ENCODE measurements around the gene FAM32A.
"Not testable (repeated sequence)": the region's sequence is repeated elsewhere in the genome, so short reads cannot be mapped to it uniquely, and the experiment has no call there.

FAM32A gene

GRCh38 chr19:16157601-16158000 lies 27.6 kb upstream of the FAM32A start:
- DNase-seq = no peak
- no peaks in the 10 kb centered on the region for H3K27me3 Mint-ChIP-seq
- H3K27ac Mint-ChIP-seq = no peak overlapping the region
- no peak for ATAC-seq
- no peaks in the 10 kb centered on the region for H3K9me3 Mint-ChIP-seq
- H3K4me3 Mint-ChIP-seq = no peak overlapping the region
- peaks cover 41% of the 10 kb centered on the region for H3K4me1 Mint-ChIP-seq

GRCh38 chr19:16159655-16160054 lies 25.6 kb upstream of the FAM32A start:
- DNase-seq = no peak
- no peak for ATAC-seq
- no peaks in the 10 kb centered on the region for H3K9me3 Mint-ChIP-seq
- peak overlapping the region in 1 of 2 donors; percentile 82 for H3K27ac Mint-ChIP-seq
- no peaks in the 10 kb centered on the region for H3K27me3 Mint-ChIP-seq
- peaks cover 41% of the 10 kb centered on the region for H3K4me1 Mint-ChIP-seq
- H3K4me3 Mint-ChIP-seq = no peak overlapping the region

- H3K27me3 Mint-ChIP-seq = no peaks in the 10 kb centered on the region
- no peak for DNase-seq
- H3K9me3 Mint-ChIP-seq = no peaks in the 10 kb centered on the region
- peak overlapping the region; percentile 51 to 56 for H3K4me3 Mint-ChIP-seq
- peak; percentile 67 for ATAC-seq
- H3K27ac Mint-ChIP-seq = peak overlapping the region in 1 of 2 donors; percentile 75
- peaks cover 34% of the 10 kb centered on the region for H3K4me1 Mint-ChIP-seq
Measured at GRCh38 chr19:16160445-16160942, 24.7 kb upstream of the FAM32A start.

GRCh38 chr19:16160943-16161560 lies 24.2 kb upstream of the FAM32A start:
- H3K9me3 Mint-ChIP-seq = no peaks in the 10 kb centered on the region
- DNase-seq (peak; percentile 52 to 68), ATAC-seq (peak; percentile 87)
- no peaks in the 10 kb centered on the region for H3K27me3 Mint-ChIP-seq
- H3K4me3 Mint-ChIP-seq = peak overlapping the region; percentile 51 to 56
- H3K27ac Mint-ChIP-seq = peak overlapping the region; percentile 30 to 75
- H3K4me1 Mint-ChIP-seq = peaks cover 29% of the 10 kb centered on the region

- ATAC-seq = no peak
- H3K4me1 Mint-ChIP-seq = peaks cover 24% of the 10 kb centered on the region
- no peaks in the 10 kb centered on the region for H3K9me3 Mint-ChIP-seq
- no peaks in the 10 kb centered on the region for H3K27me3 Mint-ChIP-seq
- H3K27ac Mint-ChIP-seq = peak overlapping the region in 1 of 2 donors; percentile 85
- H3K4me3 Mint-ChIP-seq = peak overlapping the region in 1 of 2 donors; percentile 21
- DNase-seq = no peak
Measured at GRCh38 chr19:16161840-16162239, 23.4 kb upstream of the FAM32A start.

- Mint-ChIP-seq H3K4me3 (no peak overlapping the region), H3K4me1 (peaks cover 30% of the 10 kb centered on the region), H3K27ac (no peak overlapping the region), H3K27me3 (no peaks in the 10 kb centered on the region), H3K9me3 (no peaks in the 10 kb centered on the region)
- ATAC-seq = no peak
- DNase-seq = no peak
Measured at GRCh38 chr19:16164222-16164890, 20.9 kb upstream of the FAM32A start.

- ATAC-seq (no peak), DNase-seq (no peak)
- no peaks in the 10 kb centered on the region for H3K27me3 Mint-ChIP-seq
- H3K9me3 Mint-ChIP-seq = no peaks in the 10 kb centered on the region
- no peak overlapping the region for H3K4me3 Mint-ChIP-seq
- no peak overlapping the region for H3K27ac Mint-ChIP-seq
- H3K4me1 Mint-ChIP-seq = peaks cover 16% of the 10 kb centered on the region
Measured at GRCh38 chr19:16166417-16166816, 18.8 kb upstream of the FAM32A start.

- Mint-ChIP-seq H3K4me1 (peaks cover 11% of the 10 kb centered on the region), H3K9me3 (no peaks in the 10 kb centered on the region), H3K4me3 (no peak overlapping the region), H3K27ac (no peak overlapping the region), H3K27me3 (no peaks in the 10 kb centered on the region)
- no peak for DNase-seq
- ATAC-seq = no peak
Measured at GRCh38 chr19:16167055-16167454, 18.2 kb upstream of the FAM32A start.

GRCh38 chr19:16168465-16169081 lies 16.6 kb upstream of the FAM32A start:
- H3K4me3 Mint-ChIP-seq = no peak overlapping the region
- no peak for DNase-seq
- no peak overlapping the region for H3K27ac Mint-ChIP-seq
- peaks cover 6% of the 10 kb centered on the region for H3K27me3 Mint-ChIP-seq
- no peaks in the 10 kb centered on the region for H3K9me3 Mint-ChIP-seq
- ATAC-seq = no peak
- peaks cover 18% of the 10 kb centered on the region for H3K4me1 Mint-ChIP-seq

- Mint-ChIP-seq H3K27me3 (peaks cover 7% of the 10 kb centered on the region), H3K4me3 (no peak overlapping the region), H3K27ac (no peak overlapping the region), H3K4me1 (peaks cover 18% of the 10 kb centered on the region), H3K9me3 (no peaks in the 10 kb centered on the region)
- ATAC-seq = no peak
- DNase-seq = no peak
Measured at GRCh38 chr19:16170134-16170533, 15.1 kb upstream of the FAM32A start.

GRCh38 chr19:16175954-16176353 lies 9.3 kb upstream of the FAM32A start:
- Mint-ChIP-seq H3K9me3 (no peaks in the 10 kb centered on the region), H3K27ac (no peak overlapping the region), H3K4me1 (peaks cover 7% of the 10 kb centered on the region), H3K27me3 (peaks cover 7% of the 10 kb centered on the region), H3K4me3 (no peak overlapping the region)
- ATAC-seq (no peak), DNase-seq (no peak)

GRCh38 chr19:16178866-16179265 lies 6.3 kb upstream of the FAM32A start:
- not testable (repeated sequence) for H3K4me3 Mint-ChIP-seq, H3K4me1 Mint-ChIP-seq, ATAC-seq, DNase-seq, H3K27ac Mint-ChIP-seq, H3K27me3 Mint-ChIP-seq, H3K9me3 Mint-ChIP-seq

- no peak for DNase-seq
- no peak overlapping the region for H3K27ac Mint-ChIP-seq
- no peaks in the 10 kb centered on the region for H3K27me3 Mint-ChIP-seq
- H3K9me3 Mint-ChIP-seq = no peaks in the 10 kb centered on the region
- peaks cover 17% of the 10 kb centered on the region for H3K4me1 Mint-ChIP-seq
- H3K4me3 Mint-ChIP-seq = no peak overlapping the region
- no peak for ATAC-seq
Measured at GRCh38 chr19:16180611-16181010, 4.6 kb upstream of the FAM32A start.

- H3K4me3 Mint-ChIP-seq = peak overlapping the region; percentile 100
- H3K27ac Mint-ChIP-seq = no peak overlapping the region
- H3K4me1 Mint-ChIP-seq = peaks cover 43% of the 10 kb centered on the region
- H3K27me3 Mint-ChIP-seq = no peaks in the 10 kb centered on the region
- no peak for DNase-seq
- no peak for ATAC-seq
- H3K9me3 Mint-ChIP-seq = no peaks in the 10 kb centered on the region
Measured at GRCh38 chr19:16184665-16185122, 516 bp upstream of the FAM32A start.

GRCh38 chr19:16185768-16186123 lies 536 bp downstream of the FAM32A start:
- Mint-ChIP-seq H3K27me3 (no peaks in the 10 kb centered on the region), H3K4me1 (peaks cover 43% of the 10 kb centered on the region), H3K4me3 (peak overlapping the region; percentile 100), H3K27ac (peak overlapping the region; percentile 99 to 100), H3K9me3 (no peaks in the 10 kb centered on the region)
- DNase-seq (peak; percentile 43 to 48), ATAC-seq (peak; percentile 58)

GRCh38 chr19:16188521-16188920 lies 3.3 kb downstream of the FAM32A start:
- Mint-ChIP-seq H3K27ac (peak overlapping the region; percentile 53 to 91), H3K4me3 (no peak overlapping the region), H3K4me1 (peaks cover 36% of the 10 kb centered on the region), H3K9me3 (no peaks in the 10 kb centered on the region), H3K27me3 (no peaks in the 10 kb centered on the region)
- DNase-seq = no peak
- ATAC-seq = no peak
